Ascending aorta (tissue), 2 donors: ENCODE measurements around the gene RCAN2. TPM values are rescaled to one million over a fixed set of nuclear protein-coding genes. Genes with fewer than 3 reads are reported as not detected.

Experiments used
- DNase-seq, 2 donors: peaks; one replicate each; pipeline ENCODE4 v3.0.0-alpha.2; 2019; ENCODE audit warnings: low spot score in 2 of 2
- H3K27ac ChIP-seq, 2 donors: fragments of 200-600 bp; sonication (generic); one replicate each; pipeline ENCODE4 v1.5.1; 2016 to 2017; ENCODE audit warnings: mild to moderate bottlenecking in 1 of 2
- H3K27me3 ChIP-seq: fragments of 200-600 bp; sonication (generic); one replicate; pipeline ENCODE4 v1.5.1; 2017
- H3K36me3 ChIP-seq, 2 donors: fragments of 200-600 bp; sonication (generic); one replicate each; pipeline ENCODE4 v1.5.1; 2016
- H3K4me1 ChIP-seq, 2 donors: fragments of 200-600 bp; sonication (generic); one replicate each; pipeline ENCODE4 v1.5.1; 2016 to 2017; ENCODE audit warnings: mild to moderate bottlenecking in 1 of 2
- H3K4me3 ChIP-seq, 2 donors: fragments of 200-600 bp; sonication (generic); one replicate each; pipeline ENCODE4 v1.5.1; 2016 to 2017; ENCODE audit warnings: mild to moderate bottlenecking in 1 of 2
- H3K9me3 ChIP-seq, 2 donors: fragments of 200-600 bp; sonication (generic); one replicate each; pipeline ENCODE4 v1.5.1; 2016
- intact Hi-C: fragments of 100-400 bp; cut with DNase I; formaldehyde crosslinking; loops from one replicate; pipeline ENCODE4 v1.15.1; 2023
- total RNA-seq: library from RNA; depleted of rRNA; stranded (reverse); fragments of >200 nt; gene quantifications from one replicate; pipeline ENCODE4 v1.1.0, GENCODE V29; 2016
- TF ChIP-seq, protein P1 (sequence below), 3 experiments: fragments of 200-600 bp in 2 of 3; fragments of 450-650 bp in 1 of 3; sonication (generic) in 2 of 3; IDR thresholded peaks; one replicate each; pipeline ENCODE4 v1.5.1; 2016 to 2019; ENCODE audit warnings: antibody characterized with exemption in 3 of 3, mild to moderate bottlenecking in 1 of 3, moderate library complexity in 1 of 3

The RCAN2 gene
- total RNA-seq, 1 donor from 2014 or later, result 83.4 TPM

- H3K4me1 ChIP-seq, result peaks cover 0 to 53% of the 10 kb centered on the region in 2 donors
- no peaks in the 10 kb centered on the region for H3K27me3 ChIP-seq
- intact Hi-C loops, result loop anchor here (2.0 to 10.0 kb wide), 2 partner anchors 107 to 1939 kb away; partner anchors contain the start of gene CDC5L
- H3K4me3 ChIP-seq, result no peak overlapping the region
- H3K36me3 ChIP-seq, result no peaks in the 10 kb centered on the region
- H3K9me3 ChIP-seq, result no peaks in the 10 kb centered on the region
- peak overlapping the region; percentile 34 to 54 for H3K27ac ChIP-seq
- peak in 1 of 2 donors; percentile 73 for DNase-seq
- TF ChIP-seq, protein P1, sequence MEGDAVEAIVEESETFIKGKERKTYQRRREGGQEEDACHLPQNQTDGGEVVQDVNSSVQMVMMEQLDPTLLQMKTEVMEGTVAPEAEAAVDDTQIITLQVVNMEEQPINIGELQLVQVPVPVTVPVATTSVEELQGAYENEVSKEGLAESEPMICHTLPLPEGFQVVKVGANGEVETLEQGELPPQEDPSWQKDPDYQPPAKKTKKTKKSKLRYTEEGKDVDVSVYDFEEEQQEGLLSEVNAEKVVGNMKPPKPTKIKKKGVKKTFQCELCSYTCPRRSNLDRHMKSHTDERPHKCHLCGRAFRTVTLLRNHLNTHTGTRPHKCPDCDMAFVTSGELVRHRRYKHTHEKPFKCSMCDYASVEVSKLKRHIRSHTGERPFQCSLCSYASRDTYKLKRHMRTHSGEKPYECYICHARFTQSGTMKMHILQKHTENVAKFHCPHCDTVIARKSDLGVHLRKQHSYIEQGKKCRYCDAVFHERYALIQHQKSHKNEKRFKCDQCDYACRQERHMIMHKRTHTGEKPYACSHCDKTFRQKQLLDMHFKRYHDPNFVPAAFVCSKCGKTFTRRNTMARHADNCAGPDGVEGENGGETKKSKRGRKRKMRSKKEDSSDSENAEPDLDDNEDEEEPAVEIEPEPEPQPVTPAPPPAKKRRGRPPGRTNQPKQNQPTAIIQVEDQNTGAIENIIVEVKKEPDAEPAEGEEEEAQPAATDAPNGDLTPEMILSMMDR (IDR thresholded peaks at IDR 0.05), result no peak
Measured at GRCh38 chr6:46323312-46323965, 167.8 kb downstream of the RCAN2 start.

DNA sequence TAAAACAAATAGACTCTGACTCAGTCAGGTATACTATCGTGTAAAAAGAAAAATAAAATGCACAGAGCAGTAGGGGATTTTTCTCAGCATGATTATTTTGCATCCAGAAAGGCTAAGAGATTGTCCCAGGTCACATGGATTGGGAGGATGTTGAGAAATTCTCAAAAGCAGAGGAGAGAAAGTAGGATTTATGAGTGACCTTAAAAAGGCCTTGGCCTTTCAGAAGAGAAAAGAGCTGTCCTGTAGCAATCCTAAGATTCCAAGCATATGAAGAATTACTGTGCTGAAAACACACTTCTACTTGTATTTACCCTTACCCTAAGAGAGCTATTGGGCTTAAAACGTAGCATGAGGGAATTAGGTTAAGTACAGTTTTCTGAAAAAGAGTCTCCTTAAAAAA lies 170.7 kb downstream of the RCAN2 start:
- H3K36me3 ChIP-seq, result no peaks in the 10 kb centered on the region
- intact Hi-C loops, result loop anchor here (10.0 kb wide), 1 partner anchor 1936 kb away; the partner anchor contains the start of gene CDC5L
- DNase-seq, result no peak
- no peak overlapping the region for H3K27ac ChIP-seq
- no peaks in the 10 kb centered on the region for H3K27me3 ChIP-seq
- H3K4me1 ChIP-seq, result peaks cover 0 to 43% of the 10 kb centered on the region in 2 donors
- TF ChIP-seq, protein P1 (IDR thresholded peaks at IDR 0.05), result no peak
- H3K4me3 ChIP-seq, result no peak overlapping the region
- H3K9me3 ChIP-seq, result no peaks in the 10 kb centered on the region

DNA sequence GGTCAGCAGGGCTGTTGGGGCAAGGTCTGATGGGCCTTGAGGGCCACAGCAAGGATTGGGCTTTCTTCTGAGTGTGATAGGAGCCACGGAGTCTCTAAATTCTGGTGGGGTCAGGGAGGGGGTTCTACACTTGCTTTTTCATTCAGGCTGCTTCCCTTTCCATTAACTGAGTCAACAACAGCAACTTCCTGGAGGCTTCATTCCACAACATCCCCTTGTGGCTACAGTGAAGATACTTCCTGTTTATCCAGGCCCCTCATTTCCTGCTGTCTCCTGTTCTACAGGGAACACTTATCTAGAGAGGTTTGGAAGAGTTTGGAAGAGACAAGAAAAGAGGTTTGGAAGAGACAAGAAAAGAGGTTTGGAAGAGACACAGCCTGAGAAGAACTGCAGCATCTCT lies 175.7 kb downstream of the RCAN2 start:
- TF ChIP-seq, protein P1 (IDR thresholded peaks at IDR 0.05), result no peak
- Histone ChIP-seq H3K4me3 (no peak overlapping the region), H3K36me3 (no peaks in the 10 kb centered on the region), H3K4me1 (peaks cover 4 to 7% of the 10 kb centered on the region in 2 donors), H3K27me3 (no peaks in the 10 kb centered on the region), H3K27ac (no peak overlapping the region), H3K9me3 (no peaks in the 10 kb centered on the region)
- intact Hi-C loops, result no loop called here
- DNase-seq, result no peak

DNA sequence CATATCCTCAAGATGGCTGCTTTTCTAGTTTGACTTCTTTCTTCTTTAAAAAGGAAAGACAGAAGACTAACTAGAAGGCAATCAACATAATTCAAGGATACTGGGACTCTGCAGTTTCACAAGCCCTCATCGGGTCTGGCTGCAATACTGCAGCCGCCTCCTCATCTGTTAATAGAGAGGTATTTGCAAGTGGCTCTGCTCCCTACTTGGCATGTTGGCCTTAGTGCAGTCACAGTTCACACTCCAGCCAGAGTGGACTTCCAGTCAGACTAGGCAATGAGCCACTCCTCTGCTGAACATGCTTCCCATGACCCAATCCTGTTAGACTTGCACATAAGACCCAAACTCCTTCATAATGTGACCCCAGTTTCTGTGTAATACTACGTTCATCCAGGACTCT lies 178.6 kb downstream of the RCAN2 start:
- TF ChIP-seq, protein P1 (IDR thresholded peaks at IDR 0.05), result no peak

GRCh38 chr6:46310196-46310595 lies 181.1 kb downstream of the RCAN2 start:
- no peaks in the 10 kb centered on the region for H3K27me3 ChIP-seq
- H3K27ac ChIP-seq, result no peak overlapping the region
- intact Hi-C loops, result no loop called here
- no peak overlapping the region for H3K4me3 ChIP-seq
- TF ChIP-seq, protein P1 (IDR thresholded peaks at IDR 0.05), result no peak
- no peak for DNase-seq
- H3K9me3 ChIP-seq, result no peaks in the 10 kb centered on the region
- H3K36me3 ChIP-seq, result peaks cover 0 to 5% of the 10 kb centered on the region in 2 donors
- H3K4me1 ChIP-seq, result peaks cover 4% of the 10 kb centered on the region in 2 donors

More for the DNA sequence above, 178.6 kb downstream of the RCAN2 start:
- intact Hi-C loops, result no loop called here
- peaks cover 0 to 2% of the 10 kb centered on the region in 2 donors for H3K36me3 ChIP-seq
- H3K27me3 ChIP-seq, result no peaks in the 10 kb centered on the region
- H3K9me3 ChIP-seq, result no peaks in the 10 kb centered on the region
- no peak overlapping the region for H3K4me3 ChIP-seq
- H3K4me1 ChIP-seq, result peaks cover 4 to 6% of the 10 kb centered on the region in 2 donors
- no peak overlapping the region for H3K27ac ChIP-seq
- no peak for DNase-seq
